Activated naive CD4-positive, alpha-beta T cell treated with anti-CD3 and anti-CD28 coated beads, Interleukin-2, amount 50 U/mL, for 16 hours (primary cell): ENCODE data around the gene SGCA.

Source experiments
- DNase-seq: peaks from one replicate; pipeline ENCODE4 v3.0.0-alpha.2; 2020

The SGCA gene

DNA sequence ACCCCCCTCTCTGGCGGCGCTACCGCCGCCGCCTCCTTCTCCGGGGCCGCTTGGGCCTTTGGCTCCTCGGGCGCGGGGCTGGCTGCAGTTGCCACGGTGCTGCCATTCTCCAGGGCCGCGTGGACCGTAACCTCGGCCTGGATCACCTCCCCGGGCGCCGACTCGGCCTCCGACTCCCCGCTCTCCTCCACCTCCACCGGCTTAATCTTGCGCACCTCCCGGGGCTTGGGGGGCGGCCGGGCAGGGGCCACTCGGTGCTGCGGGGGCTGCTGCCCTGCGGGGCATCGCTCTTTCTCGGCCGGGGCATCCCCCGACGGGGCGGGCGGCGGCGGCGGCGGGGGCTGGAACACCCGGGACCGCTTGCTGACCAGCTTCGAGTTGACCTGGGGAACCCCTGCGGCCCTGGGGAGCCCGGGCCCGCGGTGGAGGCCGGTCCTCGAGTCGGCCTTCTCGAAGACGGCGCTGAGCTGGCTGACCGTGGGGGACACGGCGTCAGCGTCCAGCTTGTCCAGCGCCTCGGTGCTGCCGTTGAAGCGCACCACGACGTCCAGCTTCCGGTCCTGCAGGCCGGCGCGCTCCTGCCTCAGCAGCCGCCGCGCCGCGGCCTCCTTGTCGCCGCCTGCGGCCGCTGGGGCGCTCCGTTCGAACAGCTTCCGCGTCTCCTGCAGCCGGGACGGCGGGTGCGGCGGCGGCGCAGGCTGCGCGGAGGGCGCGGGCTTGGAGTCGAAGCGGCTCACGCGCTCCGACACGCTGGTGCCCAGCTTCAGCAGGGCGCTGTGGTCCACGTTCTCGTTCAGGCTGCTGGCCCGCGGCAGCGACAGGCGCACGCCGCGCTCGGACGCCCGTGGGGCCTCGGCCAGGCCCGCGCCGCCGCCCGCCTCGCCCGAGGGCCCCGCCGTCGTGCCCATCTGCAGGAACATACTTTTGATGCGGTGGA lies 16.1 kb upstream of the SGCA start:
- peak; percentile 68 for DNase-seq

DNA sequence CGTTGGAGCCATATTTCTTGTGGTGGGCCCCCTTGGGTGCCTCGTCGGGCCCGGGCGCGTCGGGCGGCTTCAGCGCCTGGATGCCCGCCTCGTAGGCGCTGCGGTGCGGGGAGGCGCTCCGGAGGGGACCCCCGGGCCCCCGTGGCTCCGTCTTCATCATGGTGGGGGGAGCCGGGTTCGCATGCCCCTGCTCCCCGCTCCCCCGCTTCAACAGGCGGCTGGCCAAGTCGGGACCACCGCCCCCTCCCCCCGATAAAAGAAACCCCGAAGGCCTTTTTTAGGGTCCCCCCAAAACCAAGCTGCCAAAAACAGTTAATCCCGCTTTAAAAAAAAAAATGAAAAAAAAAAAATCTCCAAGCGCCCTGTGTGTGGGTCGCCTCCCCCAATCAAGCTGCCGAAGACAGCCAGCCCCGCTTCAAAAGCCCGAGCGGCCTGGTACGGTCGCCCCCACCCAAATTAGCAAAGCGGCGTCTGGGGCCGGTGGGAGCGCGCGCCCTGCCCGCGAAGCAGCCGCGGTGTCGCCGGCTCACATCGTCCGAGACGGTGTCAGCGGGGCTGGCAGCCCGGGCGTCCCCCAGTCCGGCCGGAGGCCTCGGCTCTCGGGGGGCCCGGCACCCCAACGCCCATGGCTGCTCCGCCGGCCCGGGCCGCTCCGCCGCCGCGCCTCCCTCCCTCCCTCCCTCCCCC lies 15.3 kb upstream of the SGCA start, which contains the start of gene PPP1R9B:
Gene PPP1R9B (minus strand): TSS at position 324 of the 687 bp plus-strand sequence. CDS start 164 bp downstream, at position 160.
- no peak for DNase-seq

- peak; percentile 86 for DNase-seq
Observed at GRCh38 chr17:50151041-50151936, 14.5 kb upstream of the SGCA start.

GRCh38 chr17:50151937-50152547 lies 13.8 kb upstream of the SGCA start:
- DNase-seq: peak; percentile 46

DNA sequence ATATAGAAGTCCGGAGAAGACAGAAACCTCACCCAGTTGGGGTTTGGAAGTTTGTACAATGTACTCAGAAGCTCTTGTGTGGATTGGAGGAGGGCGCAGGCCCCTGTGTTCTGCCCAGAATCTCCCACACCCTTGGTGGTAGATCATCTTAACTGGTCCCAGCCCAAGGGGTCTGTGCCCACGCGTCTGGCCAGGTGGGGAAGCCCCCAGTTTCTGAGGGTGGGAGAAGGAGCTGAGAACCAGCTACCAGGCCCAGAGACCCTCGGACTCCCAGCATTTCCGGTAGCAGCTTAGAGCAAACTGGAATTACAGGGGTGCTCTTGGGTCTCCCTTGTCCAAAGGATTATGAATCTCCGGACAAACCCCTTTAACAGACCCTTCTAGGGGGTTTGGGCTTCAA lies 13.1 kb upstream of the SGCA start:
- DNase-seq: no peak

DNA sequence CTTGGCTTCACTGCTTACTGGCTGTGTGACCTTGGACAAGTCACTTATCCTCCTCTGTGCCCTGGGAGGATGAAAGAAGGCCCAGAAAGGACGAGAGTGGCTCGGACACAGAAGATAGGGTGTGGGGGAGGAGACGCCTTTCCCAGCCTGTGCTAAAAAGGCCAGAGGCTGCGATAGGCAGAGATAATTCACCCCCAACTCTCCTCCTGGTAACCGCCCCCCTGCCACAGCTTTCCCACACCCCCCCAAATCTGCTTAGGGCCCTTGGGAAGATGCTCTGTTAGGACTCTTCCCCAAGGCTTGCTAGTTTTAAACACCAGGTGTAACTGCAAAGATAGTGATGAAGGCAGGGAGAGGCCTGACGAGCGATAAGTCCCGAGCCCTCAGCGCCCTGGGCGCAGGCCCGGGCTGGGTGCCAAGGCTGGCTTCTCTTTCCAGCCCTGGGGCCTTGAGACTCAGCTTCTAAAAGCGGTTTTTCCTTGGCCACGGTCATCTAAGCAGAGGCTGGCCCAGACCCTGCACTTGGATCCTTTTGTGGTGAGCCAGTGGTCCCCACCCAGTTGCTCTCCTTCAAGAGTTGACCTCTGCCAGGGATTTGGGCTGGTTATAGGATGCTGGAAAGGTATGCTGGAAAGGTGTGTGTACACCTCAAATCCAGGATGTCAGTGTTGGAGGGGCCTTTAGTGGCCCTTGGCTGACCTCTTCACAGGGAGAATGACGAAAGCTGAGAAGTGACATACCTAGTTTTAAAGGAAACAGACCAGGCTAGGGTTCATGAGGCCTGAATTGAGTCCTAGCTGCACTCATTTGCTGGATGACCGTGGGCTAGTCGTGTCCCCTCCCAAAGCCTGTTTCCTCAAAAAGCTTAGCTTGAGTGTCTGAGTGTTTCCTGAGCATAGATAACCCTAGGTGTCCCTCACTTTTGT lies 11.9 kb upstream of the SGCA start:
- DNase-seq: no peak

- DNase-seq: no peak
Observed at GRCh38 chr17:50154604-50155003, 11.2 kb upstream of the SGCA start.

DNA sequence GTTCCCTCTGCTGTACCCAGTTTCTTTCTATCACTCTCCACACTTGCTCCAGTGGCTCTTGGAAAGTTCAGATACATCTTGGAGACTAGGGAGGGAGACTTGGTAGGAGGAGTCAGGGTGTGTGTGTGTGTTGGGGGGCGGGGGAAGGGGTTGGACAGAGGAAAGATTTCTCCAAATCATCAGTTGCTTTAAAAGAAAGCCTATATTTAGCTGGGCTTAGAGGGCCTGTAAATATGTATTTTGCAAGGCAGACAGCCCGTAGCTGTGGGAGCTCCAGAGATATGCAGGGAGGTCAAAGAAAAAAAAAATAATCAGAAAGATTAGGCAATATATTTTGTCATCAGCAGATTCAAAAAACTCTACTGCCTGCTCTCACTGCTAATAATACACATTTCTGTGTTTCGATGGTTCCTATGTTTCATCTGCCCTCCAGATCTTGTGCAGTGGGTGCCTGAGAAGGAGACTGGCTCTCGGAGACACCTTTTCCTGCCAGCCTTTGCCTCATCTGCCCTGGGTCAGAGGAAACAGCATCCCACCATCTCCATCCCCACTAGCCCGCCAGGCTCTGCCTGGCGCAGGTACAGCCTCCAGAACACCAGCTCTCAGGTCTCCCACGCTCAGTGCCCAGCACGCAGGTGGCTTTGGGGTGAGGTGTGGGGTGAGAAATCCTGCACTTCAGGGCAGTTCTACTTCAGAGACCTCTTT lies 10.5 kb upstream of the SGCA start:
- no peak for DNase-seq

GRCh38 chr17:50157891-50158290 lies 7.9 kb upstream of the SGCA start:
- DNase-seq: no peak

- DNase-seq: peak; percentile 95
Observed at GRCh38 chr17:50161023-50161910, 4.5 kb upstream of the SGCA start.

- DNase-seq: no peak
Observed at GRCh38 chr17:50161911-50162288, 3.9 kb upstream of the SGCA start.

DNA sequence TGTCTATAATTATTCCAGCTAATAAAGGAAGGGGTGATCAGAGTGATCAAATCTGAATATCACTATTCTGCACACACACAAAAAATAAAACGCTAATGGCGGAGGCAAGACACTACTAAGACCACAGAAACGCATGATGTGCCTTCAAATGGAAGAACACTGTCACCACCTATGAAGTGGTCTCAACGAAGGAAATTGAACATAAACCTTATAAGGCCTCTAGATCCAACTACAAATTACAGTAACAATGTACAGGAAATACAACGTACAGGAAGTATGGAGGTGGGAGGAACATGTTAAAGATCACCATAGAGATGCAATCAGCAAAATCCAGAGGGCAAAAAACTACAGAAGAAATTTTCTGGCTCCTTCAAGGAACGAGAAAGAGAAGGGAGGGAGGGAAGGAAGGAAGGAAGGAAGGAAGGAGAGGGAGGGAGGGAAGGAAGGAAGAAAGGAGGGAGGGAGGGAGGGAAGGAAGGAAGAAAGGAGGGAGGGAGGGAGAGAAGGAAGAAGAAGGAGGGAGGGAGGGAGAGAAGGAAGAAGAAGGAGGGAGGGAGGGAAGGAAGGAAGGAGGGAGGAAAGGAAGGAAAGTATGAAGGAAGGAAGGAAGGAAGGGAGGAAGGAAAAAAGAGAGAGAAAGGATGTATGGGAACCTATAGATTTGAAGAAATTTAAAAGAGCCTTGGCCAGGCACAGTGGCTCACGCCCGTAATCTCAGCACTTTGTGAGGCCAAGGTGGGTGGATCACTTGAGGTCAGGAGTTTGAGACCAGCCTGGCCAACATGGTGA lies 3.1 kb upstream of the SGCA start:
- DNase-seq: no peak

DNA sequence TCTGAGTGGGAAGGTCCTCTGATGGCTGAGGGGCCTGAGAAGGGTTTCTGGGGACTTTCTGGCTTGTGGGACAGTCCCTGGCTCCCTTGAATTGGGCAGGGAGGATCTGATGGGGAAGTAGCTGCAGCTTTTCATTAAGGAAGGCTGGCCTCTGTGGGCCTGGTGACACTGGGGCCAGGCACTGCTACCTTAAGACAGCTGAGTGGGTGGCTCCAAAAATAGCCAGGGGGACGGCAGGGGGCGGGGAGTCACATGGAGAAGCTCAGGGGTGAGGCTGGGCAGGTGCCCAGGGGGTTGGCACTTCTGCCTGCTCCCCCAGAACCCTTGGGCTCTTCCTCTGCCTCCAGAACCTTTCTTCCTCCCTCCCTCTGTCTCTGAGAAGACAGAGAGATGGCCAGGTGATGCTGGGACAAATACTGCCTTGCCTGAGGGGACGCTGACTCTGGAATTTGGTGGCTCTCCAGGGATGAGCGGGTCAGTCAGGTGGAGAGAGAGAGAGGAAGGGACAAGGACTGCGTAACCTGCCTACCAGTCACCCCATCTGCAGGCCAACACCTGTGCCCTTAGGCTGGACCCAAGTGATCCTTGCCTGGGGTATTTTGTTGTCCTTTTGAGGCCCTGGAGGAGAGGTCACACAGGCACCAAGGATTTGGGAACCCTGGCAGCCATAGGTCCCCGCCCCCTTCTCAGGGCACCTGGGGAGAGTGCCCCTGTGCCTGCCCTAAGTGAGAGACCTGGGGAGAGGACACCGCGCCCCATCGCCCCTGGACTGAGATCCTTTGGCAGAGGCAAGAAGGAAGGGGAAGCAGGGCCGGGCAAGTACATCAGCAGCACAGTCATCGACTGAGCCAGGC lies 1.7 kb upstream of the SGCA start:
- no peak for DNase-seq

DNA sequence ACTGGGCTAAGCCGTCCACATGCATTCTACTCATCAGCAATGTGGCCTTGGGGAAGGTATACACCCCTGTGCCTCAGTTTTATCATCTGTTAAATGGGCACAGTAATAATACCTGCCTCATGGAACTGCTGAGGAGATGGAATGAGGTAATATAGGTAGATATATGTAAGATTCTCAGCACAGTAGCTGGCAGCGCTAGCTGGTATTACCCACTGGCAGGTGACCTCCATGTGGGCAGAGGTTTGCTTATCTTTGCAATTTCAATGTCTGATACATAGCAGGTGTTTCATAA lies 1.2 kb upstream of the SGCA start:
- no peak for DNase-seq

DNA sequence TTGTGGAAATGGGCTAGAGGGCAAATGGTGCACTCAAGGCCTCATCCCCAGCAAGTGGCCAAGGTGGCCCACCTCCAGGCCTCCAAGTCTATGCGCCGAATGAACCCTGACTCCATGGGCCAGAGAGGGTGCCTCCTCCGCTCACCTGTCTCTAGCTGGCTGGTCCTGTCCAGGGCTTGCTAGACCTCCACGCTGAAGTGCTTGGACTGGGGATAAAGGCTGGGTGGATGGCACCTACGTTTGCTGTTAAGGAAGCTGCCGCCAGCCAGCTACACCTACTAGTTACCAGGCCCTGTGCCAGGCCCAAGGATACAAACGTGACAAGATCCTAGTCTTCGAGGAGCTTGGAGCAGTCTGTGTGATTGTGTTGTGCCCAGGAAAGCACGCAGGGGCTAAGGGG lies 739 bp upstream of the SGCA start:
- DNase-seq: no peak

DNA sequence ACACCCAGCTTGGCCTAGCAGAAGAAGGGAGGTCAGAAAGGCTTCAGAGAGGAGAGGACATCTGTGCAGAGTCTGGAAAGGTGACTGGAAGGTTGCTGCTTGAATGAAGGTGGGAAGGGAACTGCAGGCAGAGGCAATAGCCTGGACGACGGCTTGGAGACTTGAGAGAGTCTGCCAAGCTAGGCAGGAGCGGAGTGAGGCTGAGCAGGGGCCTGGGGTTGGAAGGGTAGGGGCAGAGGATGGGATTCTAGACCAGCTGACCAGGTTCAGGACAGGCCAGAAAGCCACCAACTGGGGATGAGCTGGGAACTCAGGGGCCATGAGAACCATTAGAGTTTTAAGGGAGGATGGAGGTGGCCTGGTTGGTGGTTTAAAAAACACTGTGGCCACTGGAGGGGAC lies 339 bp upstream of the SGCA start:
- DNase-seq: no peak

- DNase-seq: no peak
Observed at GRCh38 chr17:50166518-50167181, 845 bp downstream of the SGCA start.

GRCh38 chr17:50167371-50167770 lies 1.6 kb downstream of the SGCA start:
- no peak for DNase-seq
